KMS-11 (cell line): ENCODE data around the gene ILDR1.

Experiments used
- H2AFZ ChIP-seq: fragments of 200-600 bp; sonication (generic); 2 replicates; pipeline ENCODE4 v1.6.1; 2016; ENCODE audit warnings: antibody characterized with exemption, mixed run types, low read depth
- H3K27ac ChIP-seq: fragments of 200-600 bp; sonication (generic); 2 replicates; pipeline ENCODE4 v1.6.1; 2016; ENCODE audit warnings: mild to moderate bottlenecking, mixed run types
- H3K27me3 ChIP-seq: fragments of 200-600 bp; sonication (generic); 2 replicates; pipeline ENCODE4 v1.6.1; 2017; ENCODE audit warnings: mild to moderate bottlenecking, low read depth, mixed run types, moderate library complexity; ENCODE audit not compliant: insufficient read depth
- H3K36me3 ChIP-seq: fragments of 200-600 bp; sonication (generic); 2 replicates; pipeline ENCODE4 v1.6.1; 2017; ENCODE audit warnings: mild to moderate bottlenecking, mixed run types; ENCODE audit not compliant: insufficient read depth
- H3K4me1 ChIP-seq: fragments of 200-600 bp; sonication (generic); 2 replicates; pipeline ENCODE4 v1.6.1; 2016; ENCODE audit warnings: mild to moderate bottlenecking, low read depth, mixed run types; ENCODE audit not compliant: poor library complexity, severe bottlenecking
- H3K4me2 ChIP-seq: fragments of 200-600 bp; sonication (generic); 2 replicates; pipeline ENCODE4 v1.7.0; 2016; ENCODE audit warnings: mild to moderate bottlenecking, mixed run types
- H3K4me3 ChIP-seq: fragments of 200-600 bp; sonication (generic); IDR thresholded peaks from 2 replicates; pipeline ENCODE4 v1.6.1; 2017; ENCODE audit warnings: low read depth, low read length, mixed read lengths; ENCODE audit not compliant: insufficient read depth
- H3K79me2 ChIP-seq: fragments of 200-600 bp; sonication (generic); 2 replicates; pipeline ENCODE4 v1.6.1; 2016; ENCODE audit warnings: low read depth, mixed run types; ENCODE audit not compliant: insufficient read depth
- H3K9ac ChIP-seq: fragments of 200-600 bp; sonication (generic); 2 replicates; pipeline ENCODE4 v1.6.1; 2016; ENCODE audit warnings: mild to moderate bottlenecking, mixed run types
- H4K20me1 ChIP-seq: fragments of 200-600 bp; sonication (generic); 2 replicates; pipeline ENCODE4 v1.6.1; 2016; ENCODE audit warnings: mild to moderate bottlenecking, mixed run types; ENCODE audit not compliant: insufficient read depth
- CTCF ChIP-seq: fragments of 200-600 bp; sonication (generic); conservative IDR thresholded peaks from 2 replicates; pipeline ENCODE4 v1.6.1; 2017; ENCODE audit warnings: low read depth, mild to moderate bottlenecking, antibody characterized with exemption, low read length, moderate library complexity, mixed read lengths

The ILDR1 gene

GRCh38 chr3:122033023-122033422 is 11.0 kb upstream of the ILDR1 start:
- Histone ChIP-seq H3K4me3 (no peak overlapping the region), H3K27me3 (no peaks in the 10 kb centered on the region), H3K79me2 (no peaks in the 10 kb centered on the region), H2AFZ (no peak overlapping the region), H3K4me2 (no peak overlapping the region), H3K36me3 (no peaks in the 10 kb centered on the region), H3K4me1 (peaks cover 25% of the 10 kb centered on the region), H4K20me1 (no peaks in the 10 kb centered on the region), H3K9ac (no peak overlapping the region), H3K27ac (no peak overlapping the region)
- no peak for TF ChIP-seq CTCF

- no peak overlapping the region for H3K4me2 ChIP-seq
- no peaks in the 10 kb centered on the region for H3K36me3 ChIP-seq
- no peak overlapping the region for H3K4me3 ChIP-seq
- no peak overlapping the region for H2AFZ ChIP-seq
- no peak overlapping the region for H3K27ac ChIP-seq
- no peaks in the 10 kb centered on the region for H3K79me2 ChIP-seq
- TF ChIP-seq CTCF, result no peak
- H4K20me1 ChIP-seq, result no peaks in the 10 kb centered on the region
- peaks cover 25% of the 10 kb centered on the region for H3K4me1 ChIP-seq
- H3K27me3 ChIP-seq, result no peaks in the 10 kb centered on the region
- no peak overlapping the region for H3K9ac ChIP-seq
Observed at GRCh38 chr3:122032531-122032930, 10.5 kb upstream of the ILDR1 start.

GRCh38 chr3:122031123-122031468 is 9.0 kb upstream of the ILDR1 start:
- TF ChIP-seq CTCF, result no peak
- Histone ChIP-seq H3K9ac (no peak overlapping the region), H3K36me3 (no peaks in the 10 kb centered on the region), H3K79me2 (no peaks in the 10 kb centered on the region), H3K27me3 (no peaks in the 10 kb centered on the region), H2AFZ (peak overlapping the region; percentile 76), H4K20me1 (no peaks in the 10 kb centered on the region), H3K27ac (peak overlapping the region; percentile 76; the same call in 1 of the 2 replicates), H3K4me3 (no peak overlapping the region), H3K4me1 (peaks cover 29% of the 10 kb centered on the region), H3K4me2 (peak overlapping the region; percentile 55; the same call in 1 of the 2 replicates)

- no peaks in the 10 kb centered on the region for H3K79me2 ChIP-seq
- no peaks in the 10 kb centered on the region for H3K27me3 ChIP-seq
- H3K27ac ChIP-seq, result peak overlapping the region; percentile 76
- H3K4me3 ChIP-seq, result no peak overlapping the region
- no peak for TF ChIP-seq CTCF
- peak overlapping the region; percentile 76 for H2AFZ ChIP-seq
- H4K20me1 ChIP-seq, result no peaks in the 10 kb centered on the region
- no peaks in the 10 kb centered on the region for H3K36me3 ChIP-seq
- H3K9ac ChIP-seq, result peak overlapping the region; percentile 33; the same call in 1 of the 2 replicates
- peak overlapping the region; percentile 55 for H3K4me2 ChIP-seq
- H3K4me1 ChIP-seq, result peaks cover 29% of the 10 kb centered on the region
Observed at GRCh38 chr3:122030381-122031122, 8.5 kb upstream of the ILDR1 start.
